Hematopoietic multipotent progenitor cell treated with erythropoietin and hydrocortisone succinate and interleukin-3 and kit ligand, for 8 days (in vitro differentiated cells): ENCODE results near the gene SPAG16.

Experiments
- DNase-seq: peaks from one replicate; pipeline ENCODE4 v3.0.0-alpha.2; 2015

Gene SPAG16

DNA sequence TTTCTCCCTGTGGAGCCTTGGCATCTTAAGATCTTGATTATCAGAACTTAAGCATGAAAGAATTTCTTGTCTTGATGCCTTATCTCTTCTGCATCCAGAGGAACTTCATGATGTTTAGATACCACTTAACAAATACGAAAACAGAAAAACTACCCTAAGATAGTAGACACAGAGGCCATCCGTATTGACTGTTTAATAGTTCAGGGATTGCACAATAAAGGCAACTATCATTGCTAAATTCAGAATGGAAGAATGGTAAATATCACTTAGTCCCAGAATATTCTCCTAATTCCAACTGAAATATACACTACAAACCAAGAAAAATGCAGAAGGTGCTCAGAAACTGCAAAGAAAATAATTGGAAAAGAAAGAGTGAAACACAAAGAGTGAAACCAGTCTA lies 912.0 kb downstream of the SPAG16 start:
- DNase-seq, result no peak

DNA sequence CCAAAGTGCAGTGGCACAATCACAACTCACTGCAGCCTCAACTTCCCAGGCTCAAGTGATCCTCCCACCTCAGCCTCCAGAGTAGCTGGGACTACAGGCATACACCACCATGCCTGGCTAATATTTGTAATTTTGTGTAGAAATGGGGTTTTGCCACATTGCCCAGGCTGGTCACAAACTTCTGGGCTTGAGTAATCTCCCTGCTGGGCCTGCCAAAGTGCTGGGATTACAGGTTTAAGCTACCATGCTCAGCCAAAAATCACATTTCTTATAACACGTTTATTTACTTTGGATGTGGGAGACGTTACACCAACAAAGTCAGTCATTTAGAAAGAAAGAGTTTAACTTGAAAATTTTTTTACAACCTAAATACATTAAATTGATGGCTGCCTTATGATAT lies 917.6 kb downstream of the SPAG16 start:
- DNase-seq, result no peak

DNA sequence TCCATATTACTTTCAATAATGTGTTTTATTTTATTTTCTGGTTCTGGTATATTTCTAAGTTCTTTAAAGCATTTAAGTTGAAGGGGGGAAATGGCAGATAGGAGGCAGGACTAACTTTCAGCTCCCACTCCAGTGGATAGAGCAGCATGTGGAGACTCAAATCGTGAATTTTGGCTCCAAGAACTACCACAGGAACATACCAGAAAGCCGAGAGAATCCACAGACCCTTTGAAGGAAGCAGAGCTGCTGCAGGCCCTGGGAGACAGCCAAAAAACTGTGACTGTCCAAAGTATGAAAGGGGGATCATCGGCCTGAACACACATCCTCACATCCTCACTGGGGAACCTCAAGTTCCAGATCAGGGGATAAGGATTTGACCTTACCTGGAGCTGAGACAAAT lies 919.0 kb downstream of the SPAG16 start:
- no peak for DNase-seq

DNA sequence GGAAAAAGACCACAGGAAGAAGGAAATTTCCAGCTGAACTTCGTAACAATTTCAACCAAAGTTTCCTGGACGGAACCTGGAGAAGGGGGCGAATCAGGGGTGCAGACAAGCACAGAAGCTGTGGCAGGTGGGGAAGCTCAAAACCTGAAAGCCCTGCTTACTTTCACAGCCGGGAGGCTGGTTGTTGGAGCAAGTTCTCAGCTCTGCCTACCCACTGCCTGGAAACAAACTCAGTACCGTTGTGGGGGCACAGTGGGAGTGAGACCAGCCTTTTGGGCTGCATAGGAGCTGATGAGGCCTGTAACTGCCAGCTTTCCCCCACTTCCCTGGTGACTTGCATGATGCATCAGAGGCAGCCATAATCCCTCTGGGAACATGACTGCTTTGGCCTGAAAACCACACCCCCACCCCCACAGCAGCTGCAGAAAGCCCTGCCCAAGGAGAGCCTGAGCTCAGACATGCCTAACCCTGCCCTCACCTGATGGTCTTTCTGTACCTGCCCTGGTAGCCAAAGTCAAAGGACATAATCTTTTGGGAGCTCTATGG lies 919.6 kb downstream of the SPAG16 start:
- no peak for DNase-seq

DNA sequence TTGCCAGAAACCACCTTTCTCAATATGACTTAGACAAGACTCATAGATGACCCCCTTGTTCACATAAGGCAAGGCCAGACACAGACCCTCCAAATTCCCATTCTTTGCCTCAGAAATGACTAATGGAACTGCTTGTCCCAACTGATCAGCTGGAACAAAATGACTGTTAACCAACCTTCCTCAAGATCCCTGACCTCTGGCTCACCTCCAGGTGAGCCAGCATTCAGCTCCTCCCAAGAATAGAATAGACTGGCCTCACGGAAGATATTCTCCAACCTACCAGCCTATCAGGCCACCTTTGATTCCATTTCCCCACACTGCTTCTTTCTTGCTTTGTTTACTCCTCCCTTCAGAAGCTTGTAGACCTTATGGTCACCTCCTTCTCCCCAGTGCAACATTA lies 930.8 kb downstream of the SPAG16 start:
- no peak for DNase-seq

DNA sequence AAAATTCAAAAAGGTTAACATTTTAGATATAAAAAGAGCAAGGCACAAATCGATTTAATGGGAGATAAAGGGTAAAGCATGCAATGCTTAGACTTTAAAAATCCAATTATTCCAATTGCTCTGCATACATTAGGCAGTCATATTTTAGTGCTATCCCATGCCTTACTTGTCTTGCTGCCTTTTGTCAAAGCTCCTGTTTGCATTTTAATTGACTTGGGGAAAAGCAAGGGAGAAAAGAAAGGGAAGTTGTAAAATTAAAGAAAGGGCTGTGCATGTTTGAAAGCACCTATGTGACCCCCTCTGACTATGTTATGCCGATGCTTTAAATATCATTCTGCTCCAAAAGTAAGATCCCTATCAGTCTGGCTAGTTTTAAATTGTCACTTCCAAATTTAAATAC lies 932.9 kb downstream of the SPAG16 start:
- DNase-seq, result no peak

DNA sequence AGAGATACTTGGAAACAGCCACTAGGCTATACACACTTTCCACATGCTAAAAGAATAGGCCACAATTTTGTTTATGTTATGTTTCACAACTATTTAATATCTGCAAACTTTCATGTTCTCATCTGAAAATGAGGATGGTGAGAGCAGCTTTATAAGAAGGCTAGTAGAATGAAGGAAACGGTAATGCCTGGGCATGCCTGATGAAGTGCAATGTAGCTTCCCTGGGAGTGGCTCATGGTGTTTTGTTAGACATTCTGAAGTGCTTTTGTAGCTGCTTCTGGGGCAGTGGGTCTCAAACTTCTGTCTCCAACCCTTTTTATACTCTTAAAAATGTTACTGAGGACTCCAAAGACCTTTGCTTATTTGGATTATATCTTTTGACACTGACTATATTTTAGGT lies 933.3 kb downstream of the SPAG16 start:
- no peak for DNase-seq

DNA sequence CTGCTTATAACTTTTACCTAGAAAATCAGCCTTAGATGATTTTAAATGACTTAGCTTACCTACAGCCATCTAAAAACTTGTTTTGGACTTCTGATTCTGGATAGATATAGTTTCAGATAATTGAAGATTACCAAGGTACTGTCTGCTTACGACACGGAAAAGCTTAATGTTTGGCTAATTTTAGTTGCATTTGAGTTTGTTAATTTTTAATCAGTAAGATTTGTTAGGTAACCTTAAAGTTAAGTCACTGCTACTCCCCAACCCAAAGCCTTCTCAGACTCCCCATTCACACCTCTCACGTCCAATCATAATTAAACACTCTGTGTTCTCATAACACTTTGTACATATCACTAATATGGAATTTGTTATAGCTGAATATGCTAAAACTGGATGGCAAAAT lies 936.0 kb downstream of the SPAG16 start:
- no peak for DNase-seq

DNA sequence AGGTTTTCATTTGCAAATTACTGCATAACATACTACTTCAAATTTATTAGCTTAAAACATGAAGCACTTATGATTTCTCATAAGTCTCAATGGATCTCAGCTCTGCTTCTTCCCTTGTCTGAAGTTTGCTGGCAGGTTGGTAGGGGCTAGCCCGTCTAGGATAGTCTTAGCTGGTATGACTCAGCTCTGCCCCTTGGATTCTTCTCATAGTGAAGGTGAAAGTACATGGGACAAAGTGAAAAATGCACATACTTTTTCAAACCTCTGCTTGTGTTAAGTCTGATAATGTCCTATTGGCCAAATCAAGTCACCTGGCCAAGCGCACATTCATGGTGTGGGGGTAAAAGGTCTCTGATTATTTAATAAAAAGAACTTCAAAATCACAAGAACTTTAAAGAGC lies 941.8 kb downstream of the SPAG16 start:
- no peak for DNase-seq

DNA sequence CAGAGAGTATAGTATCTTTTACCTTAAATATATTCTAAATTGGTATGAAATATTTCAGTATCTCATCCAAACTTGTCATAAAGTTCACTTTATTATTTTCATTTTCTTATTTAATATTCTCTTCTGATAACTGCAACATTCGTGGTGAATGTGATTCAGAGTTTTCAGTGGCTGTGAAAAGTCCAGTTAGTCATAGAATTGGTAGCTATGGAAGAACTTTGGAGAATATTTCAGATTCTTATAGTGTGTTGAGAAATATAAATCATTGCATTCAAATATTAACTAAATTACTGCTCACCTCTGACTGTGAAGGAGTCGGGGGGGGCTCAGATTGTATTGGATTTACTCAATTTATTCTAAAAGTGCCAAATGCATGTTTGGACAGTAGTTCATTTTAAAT lies 948.0 kb downstream of the SPAG16 start:
- no peak for DNase-seq

DNA sequence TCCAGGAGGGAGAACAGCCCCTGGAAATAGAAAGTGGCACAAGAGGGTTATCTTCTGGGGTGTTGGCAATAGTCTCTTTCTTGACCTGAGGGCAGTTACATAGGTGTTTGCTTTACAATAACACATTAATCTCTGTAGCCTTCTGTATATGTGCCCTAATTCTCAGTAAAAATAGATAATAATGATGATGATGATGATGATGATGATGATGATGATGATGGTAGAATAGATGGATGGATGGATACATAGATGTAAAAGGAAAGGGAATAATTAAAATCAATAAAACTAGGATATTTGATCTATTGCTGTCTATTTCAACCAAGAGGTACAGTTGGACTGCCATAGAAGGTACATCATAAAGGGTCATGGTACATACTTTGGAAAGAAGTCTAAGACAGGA lies 948.9 kb downstream of the SPAG16 start:
- DNase-seq, result no peak

DNA sequence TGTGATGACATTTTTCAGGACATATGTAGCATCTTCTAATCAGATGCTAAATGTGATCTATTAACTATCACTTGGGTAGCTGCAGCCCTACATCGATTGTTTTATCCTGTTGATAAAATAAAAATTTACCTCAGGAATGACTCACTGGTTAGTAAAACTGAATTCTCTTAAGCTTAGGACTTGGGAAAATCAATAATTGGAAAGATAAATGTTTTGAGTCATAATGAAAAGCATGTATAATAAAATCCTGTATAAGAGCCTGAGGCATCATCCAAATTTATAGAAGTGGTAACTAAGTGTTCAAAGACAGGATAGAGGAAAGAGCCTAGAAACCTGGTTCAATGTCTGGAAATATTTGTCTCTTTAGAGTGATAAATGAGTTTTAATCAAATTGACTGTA lies 958.5 kb downstream of the SPAG16 start:
- DNase-seq, result no peak

DNA sequence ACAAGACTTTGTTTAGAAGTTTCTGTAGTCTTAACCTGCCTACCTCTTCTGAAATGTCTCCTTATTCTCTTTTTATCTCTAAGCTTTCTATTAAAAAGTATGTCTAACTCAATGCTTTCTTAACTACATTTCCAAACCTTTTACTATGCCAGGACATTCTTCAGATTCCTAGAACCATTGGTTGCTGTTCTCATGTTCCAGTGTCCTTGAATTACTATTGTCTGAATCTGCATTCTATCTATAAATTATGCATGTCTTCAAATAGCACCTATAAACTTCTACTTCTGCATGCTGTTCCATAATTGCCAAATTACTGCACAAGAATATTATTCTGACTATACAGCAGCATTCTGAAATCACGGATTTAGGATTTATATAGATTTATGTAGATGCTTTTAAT lies 960.6 kb downstream of the SPAG16 start:
- DNase-seq, result no peak

DNA sequence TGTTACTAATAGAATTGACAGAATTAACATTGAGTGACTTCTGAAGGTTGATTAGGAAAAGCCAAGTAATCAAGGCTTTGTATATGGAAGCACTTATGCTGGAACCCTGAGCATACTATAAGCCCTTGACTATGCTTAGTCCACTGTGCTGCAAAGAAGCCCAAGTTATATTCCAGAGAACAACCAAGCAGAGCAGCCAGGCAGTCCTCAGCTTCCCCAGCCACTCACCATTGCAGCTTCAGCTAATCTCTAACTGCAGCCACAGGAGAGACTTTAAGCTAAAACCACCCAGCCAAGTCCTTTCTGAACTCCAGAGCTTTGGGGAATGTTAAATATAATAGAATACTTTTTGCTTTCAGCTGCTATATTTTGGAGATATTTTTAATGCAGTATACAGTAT lies 962.2 kb downstream of the SPAG16 start:
- DNase-seq, result no peak

DNA sequence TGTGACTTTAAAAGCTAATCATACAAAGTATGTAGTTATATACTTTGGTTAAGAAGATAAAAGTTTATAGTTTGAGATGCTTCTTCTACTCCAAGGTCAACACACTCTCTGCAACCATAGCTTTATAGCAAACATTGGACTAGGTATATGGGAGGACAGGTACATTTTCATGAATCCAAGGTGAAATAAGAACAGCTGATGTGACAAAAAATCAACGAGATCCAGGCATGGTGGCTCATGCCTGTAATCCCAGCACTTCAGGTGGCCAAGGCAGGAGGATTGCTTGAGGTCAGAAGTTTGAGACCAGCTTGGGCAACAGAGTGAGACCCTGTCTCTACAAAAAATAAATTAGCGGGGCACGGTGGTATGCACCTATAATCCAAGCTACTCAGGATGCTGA lies 963.3 kb downstream of the SPAG16 start:
- no peak for DNase-seq

DNA sequence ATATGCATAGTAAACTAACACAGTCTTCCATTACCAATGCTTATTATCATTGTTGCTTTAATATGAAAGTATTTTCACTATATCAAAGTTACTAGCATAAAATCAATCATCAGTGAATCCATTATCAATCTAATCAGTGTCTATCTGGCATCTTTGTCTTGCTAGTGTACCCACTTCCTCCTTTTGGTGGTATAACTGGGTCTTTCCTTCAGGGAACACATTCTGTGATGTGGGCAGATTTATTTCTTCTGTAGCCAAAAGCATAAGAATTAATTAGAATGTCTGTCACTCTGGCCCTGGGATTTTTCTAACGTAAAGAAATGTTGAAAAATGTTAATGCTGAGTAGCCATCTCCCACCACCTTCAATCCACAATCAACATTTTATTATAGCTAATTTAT lies 970.8 kb downstream of the SPAG16 start:
- DNase-seq, result no peak

DNA sequence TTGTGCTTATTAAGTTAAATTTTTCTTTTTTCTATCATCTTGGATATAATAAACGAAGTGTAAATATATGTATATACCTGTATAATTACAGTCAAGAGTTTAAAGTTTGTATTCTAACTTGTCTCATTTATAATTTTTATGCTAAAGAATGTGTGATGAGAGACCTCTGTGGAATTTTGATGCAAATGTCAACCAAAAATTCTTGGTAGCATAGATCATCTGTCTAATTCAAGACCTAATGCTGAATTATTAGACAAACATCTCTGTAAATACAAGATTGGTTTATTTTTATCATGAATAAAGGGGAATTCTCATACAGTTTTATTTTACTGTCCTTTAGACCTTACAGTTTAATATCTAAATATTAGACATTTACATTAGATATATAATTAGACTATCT lies 977.4 kb downstream of the SPAG16 start:
- no peak for DNase-seq

DNA sequence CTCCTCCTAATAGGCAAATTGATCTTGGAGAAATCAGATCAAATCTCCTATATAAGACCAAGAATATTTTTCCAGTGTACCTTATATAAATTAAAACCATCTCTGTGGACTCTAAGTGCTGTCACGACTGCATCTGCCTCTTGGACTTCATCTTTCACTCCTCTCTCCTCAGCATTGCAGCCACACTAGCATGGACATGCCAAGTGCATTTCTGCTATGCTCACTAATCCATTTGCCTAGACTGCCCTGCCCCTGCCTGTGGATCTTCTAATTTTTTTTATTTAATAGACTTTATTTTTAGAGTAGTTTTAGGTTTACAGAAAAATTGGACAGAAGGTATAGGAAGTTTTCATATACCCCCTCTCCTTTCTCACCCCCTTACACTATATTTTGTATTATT lies 979.9 kb downstream of the SPAG16 start:
- DNase-seq, result no peak

DNA sequence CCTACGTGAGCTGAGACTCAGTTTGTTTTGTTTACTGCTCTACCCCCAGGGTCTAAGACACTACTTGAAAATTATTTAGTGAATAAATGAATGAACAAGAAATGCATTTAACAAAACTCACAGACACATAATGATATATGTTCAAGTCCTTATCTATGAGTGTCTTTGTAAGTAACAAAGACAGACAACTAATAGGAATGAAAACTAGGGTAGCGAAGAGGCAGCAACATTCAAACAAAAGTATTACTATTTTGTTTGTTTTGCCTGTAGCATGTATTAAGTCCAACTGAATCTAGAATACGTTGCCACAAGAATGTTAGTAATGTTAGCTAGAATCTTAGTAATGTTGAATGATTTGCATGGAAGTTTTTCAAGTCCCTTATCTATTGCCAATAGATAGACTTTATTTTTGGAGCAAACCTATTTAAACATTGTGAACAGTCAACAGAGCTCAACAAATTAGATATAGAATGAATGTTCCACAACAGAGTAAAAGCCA lies 981.8 kb downstream of the SPAG16 start:
- DNase-seq, result no peak

DNA sequence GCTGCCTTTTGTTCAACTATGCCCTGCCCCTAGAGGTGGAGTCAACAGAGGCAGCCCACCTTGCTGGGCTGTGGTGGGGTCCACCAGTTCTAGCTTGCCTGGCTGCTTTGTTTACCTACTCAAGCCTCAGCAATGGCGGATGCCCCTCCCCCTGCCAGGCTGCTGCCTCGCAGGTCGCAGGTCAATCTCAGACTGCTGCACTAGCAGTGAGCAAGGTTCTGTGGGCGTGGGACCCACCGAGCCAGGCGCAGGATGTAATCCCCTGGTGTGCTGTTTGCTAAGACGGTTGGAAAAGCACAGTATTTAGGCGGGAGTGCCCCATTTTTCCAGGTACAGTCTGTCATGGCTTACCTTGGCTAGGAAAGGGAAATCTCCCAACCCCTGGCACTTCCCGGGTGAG lies 993.6 kb downstream of the SPAG16 start:
- no peak for DNase-seq

DNA sequence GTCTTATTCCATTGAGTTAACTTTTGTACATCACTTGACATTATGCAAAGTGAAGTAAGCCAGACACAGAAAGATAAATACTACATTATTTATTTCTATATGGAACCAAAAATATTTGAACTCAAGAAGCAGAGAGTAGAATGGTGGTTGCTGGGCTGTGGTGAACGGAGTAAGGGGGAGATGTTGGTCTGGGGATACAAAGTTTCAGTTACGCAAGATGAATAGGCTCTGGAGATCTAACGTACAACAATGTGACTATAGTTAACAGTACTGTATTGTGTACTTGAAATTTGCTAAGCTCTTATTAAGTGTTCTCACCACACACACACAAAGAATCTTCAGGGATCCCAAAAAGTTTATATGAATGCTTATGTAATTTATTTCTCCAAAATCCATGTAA lies 1001.7 kb downstream of the SPAG16 start:
- no peak for DNase-seq

DNA sequence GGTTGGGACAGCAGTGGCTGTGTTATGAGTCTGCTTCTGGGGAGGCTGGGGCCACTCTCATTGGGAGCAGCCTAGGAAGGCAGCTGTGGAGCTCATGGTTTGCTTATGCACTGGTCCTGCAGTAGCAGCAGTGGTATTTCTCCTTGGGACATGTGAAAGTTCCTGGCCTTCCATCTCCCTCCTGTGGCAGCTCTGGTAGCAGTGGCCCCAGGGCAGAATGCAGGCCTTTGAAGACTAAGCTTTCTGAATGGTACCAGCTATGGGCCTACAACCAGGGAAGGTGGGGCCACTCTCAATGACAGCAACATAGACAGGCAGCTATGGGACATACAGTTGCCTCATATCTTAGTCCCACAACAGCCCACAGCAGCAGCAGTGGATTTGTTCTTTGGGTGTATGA lies 1009.3 kb downstream of the SPAG16 start:
- DNase-seq, result no peak

DNA sequence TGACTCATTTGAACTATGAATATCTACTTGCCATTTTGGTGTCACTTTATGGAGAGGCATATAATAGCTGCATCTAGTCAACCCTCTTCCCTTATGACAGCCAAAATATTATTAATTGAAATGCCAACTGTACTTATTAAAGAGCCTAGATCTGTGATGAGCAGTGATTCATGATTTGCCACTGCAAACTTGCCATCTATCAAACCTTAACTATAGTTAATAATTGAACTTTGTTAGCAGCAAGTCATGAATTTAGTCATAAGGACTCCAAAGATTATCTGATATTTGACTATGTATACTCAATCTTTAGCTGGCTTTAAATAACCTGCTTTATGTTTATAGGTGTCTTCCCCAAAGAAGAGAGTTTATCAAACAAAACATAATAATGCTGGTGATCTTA lies 1010.2 kb downstream of the SPAG16 start:
- DNase-seq, result no peak

DNA sequence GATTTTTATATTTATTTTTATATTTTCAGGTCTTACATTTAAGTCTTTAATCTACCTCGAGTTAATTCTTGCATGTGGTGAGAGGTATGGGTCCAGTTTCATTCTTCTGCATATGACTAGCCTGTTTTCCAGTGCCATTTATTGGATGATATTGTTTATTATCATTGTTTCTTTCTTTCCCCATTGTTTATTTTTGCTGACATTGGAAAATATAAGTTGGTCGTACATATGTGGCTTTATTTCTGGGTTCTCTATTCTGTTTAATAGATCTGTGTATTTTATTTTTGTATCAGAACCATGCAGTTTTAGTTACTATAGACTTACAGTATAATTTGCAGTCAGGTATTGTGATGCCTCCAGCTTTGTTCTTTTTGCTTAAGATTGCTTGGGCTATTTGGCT lies 1013.2 kb downstream of the SPAG16 start:
- no peak for DNase-seq

DNA sequence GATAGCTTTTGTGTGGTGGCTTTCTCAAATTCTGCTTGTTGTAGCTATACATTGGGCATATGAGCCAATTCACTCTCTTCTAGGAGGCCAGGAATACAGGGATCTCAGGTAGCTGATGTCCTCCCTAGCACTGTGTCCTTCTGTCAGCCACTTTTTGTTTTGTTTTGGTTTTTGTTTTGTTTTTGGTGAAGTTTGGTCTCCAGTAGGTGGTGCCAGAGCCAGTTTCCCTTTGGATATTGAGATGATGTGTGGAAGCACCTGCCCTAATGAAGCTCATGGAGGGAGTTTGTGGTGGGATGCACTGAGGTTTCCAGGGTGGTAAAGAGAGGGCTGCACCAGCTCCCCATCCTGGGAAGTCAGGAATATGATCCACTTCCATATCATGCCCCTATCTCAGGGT lies 1026.1 kb downstream of the SPAG16 start:
- no peak for DNase-seq

DNA sequence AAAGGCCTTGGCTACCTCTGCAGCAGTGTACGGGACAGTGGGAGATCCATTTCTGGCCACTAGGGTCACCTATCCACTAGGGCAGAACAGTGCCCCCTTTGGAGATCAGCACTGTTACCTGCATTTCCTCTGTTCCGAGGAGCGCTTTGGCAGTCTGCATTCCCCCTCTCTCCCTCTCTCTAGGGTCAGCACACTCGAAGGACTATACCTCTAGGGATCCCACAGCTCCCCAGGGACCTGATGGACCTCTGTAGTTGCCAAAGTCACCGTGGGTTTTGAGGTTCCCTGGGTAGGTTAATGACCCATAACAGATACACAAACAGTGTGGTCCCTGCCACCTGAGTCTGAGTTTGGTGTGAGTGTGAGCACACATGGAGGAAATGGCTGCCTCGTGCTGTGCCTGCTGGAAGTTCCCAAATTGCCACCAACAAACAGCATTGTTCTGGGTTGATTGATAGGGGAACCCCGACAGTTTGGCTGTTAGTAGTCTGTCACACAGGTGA lies 1026.8 kb downstream of the SPAG16 start:
- DNase-seq, result no peak
